Ovary (tissue), 3 donors: Measurements from ENCODE around the gene CPN2.

Experiments
- EP300 ChIP-seq: sonication (generic); formaldehyde crosslinking; IDR thresholded peaks from one replicate; pipeline ENCODE4 v1.6.1; 2017; ENCODE audit warnings: antibody characterized with exemption
- POLR2A ChIP-seq: fragments of 450-650 bp; IDR thresholded peaks from one replicate; pipeline ENCODE4 v1.6.1; 2017; ENCODE audit warnings: antibody characterized with exemption, mild to moderate bottlenecking, moderate library complexity
- TF ChIP-seq, protein P1 (sequence below), 3 donors: fragments of 450-650 bp in 2 of 3; fragments of 200-600 bp in 1 of 3; IDR thresholded peaks; one replicate each; pipeline versions ENCODE4 v1.5.1 to v1.8.0; 2016 to 2022; ENCODE audit warnings: antibody characterized with exemption in 3 of 3, mild to moderate bottlenecking in 1 of 3
- donor health status: DM: no; HTN: no; CAD: no.

DNA sequence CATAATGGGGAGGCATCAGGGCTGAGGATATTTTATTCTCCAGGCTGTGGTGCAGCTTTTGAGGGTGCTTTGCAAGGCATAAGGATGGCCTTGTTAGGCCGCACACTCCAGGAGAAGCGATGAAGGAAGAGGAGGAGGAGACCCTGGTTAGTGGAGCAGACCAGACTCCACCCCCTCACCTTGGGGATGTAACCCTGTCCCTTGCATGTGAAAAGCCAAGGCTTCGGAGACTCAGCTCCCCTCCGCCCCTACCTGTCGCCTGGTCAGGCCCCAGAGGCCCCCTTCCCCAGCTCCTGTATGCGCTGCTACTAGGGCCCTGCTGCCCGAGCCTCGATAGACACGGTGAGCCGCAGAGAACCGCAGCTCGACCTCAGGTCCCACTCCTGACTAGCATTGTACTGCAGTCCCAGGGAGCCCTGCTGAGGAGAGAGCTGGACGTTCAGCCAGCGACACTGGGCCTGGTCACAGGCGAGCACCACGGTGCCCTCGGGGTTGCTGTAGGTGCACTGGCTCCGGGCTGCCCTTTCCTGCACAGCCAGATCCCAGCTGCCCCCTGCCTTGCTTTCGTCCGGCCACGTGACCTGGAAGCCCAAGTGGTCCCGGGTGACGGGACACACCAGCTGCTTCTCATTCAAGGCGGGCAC, 10.2 kb downstream of the CPN2 start:
- TF ChIP-seq, protein P1, sequence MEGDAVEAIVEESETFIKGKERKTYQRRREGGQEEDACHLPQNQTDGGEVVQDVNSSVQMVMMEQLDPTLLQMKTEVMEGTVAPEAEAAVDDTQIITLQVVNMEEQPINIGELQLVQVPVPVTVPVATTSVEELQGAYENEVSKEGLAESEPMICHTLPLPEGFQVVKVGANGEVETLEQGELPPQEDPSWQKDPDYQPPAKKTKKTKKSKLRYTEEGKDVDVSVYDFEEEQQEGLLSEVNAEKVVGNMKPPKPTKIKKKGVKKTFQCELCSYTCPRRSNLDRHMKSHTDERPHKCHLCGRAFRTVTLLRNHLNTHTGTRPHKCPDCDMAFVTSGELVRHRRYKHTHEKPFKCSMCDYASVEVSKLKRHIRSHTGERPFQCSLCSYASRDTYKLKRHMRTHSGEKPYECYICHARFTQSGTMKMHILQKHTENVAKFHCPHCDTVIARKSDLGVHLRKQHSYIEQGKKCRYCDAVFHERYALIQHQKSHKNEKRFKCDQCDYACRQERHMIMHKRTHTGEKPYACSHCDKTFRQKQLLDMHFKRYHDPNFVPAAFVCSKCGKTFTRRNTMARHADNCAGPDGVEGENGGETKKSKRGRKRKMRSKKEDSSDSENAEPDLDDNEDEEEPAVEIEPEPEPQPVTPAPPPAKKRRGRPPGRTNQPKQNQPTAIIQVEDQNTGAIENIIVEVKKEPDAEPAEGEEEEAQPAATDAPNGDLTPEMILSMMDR (IDR thresholded peaks at IDR 0.05): no peak
- no peak for TF ChIP-seq POLR2A
- no peak for TF ChIP-seq EP300
